GM18951 (cell line): ENCODE measurements around the gene ELFN1.

ENCODE experiments used
- POLR2A ChIP-seq: IDR thresholded peaks from 4 replicates; pipeline ENCODE4 v1.6.1; 2011; ENCODE audit warnings: mild to moderate bottlenecking; ENCODE audit not compliant: insufficient read length, insufficient read depth; ENCODE audit errors: extremely low read depth
- in situ Hi-C: fragments of 300-500 bp; cut with MboI; formaldehyde crosslinking; loops from one replicate; pipeline ENCODE4 v1.12.0; 2022; ENCODE audit warnings: low sequenced_read_pairs, mixed read lengths, inconsistent platforms; ENCODE audit not compliant: unreplicated experiment

Gene ELFN1

GRCh38 chr7:1646391-1646790 lies 23.7 kb upstream of the ELFN1 start:
- in situ Hi-C loops = no loop called here
- TF ChIP-seq POLR2A = no peak

GRCh38 chr7:1646957-1647891 lies 22.9 kb upstream of the ELFN1 start:
- TF ChIP-seq POLR2A = no peak
- in situ Hi-C loops = no loop called here

- no peak for TF ChIP-seq POLR2A
- in situ Hi-C loops = no loop called here
Observed at GRCh38 chr7:1647961-1648672, 22.0 kb upstream of the ELFN1 start.

GRCh38 chr7:1649751-1650326 lies 20.2 kb upstream of the ELFN1 start:
- TF ChIP-seq POLR2A = no peak
- in situ Hi-C loops = no loop called here

GRCh38 chr7:1650363-1651030 lies 19.6 kb upstream of the ELFN1 start:
- in situ Hi-C loops = no loop called here
- no peak for TF ChIP-seq POLR2A

DNA sequence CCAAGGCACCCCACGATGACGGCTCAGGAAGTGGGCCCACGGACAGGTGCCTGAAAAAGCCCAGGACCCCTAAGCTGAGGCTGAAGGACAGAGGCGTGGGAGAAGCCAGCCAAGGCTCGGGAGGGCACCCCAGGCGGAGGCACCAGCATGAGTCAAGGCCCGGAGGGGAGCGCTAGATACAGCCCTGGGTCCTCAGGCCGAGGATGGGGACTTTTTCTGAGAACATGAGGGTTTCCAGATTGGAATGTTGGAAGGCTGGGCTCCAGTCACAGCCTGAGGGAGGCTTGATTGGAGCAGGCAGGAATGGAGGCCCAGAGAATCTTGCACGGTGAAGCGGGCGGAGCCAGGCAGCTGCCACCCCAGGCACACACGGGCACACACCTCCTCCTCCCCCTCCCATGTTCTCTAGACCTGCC lies 19.0 kb upstream of the ELFN1 start:
- in situ Hi-C loops = no loop called here
- TF ChIP-seq POLR2A = no peak

DNA sequence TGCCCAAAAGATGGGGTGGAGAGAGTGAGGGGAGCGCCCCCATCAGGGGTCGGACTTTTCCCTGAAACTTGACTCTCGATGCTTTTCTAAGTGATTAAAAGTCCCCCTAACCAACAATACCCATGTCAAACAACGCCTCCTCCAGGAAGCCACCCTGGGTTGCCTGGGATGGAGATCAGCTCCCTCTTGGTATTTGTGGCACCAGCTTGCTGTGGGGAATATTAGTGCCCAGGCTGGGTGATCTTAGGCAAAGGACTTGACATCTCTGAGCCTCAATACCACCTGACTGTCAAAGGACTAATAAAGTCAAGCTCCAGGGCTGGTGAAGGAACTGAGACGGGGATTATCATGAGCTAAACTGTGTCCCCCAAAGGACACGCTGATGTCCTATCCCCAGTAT lies 18.2 kb upstream of the ELFN1 start:
- no peak for TF ChIP-seq POLR2A
- in situ Hi-C loops = no loop called here

- TF ChIP-seq POLR2A = no peak
- in situ Hi-C loops = no loop called here
Observed at GRCh38 chr7:1653500-1653899, 16.6 kb upstream of the ELFN1 start.

DNA sequence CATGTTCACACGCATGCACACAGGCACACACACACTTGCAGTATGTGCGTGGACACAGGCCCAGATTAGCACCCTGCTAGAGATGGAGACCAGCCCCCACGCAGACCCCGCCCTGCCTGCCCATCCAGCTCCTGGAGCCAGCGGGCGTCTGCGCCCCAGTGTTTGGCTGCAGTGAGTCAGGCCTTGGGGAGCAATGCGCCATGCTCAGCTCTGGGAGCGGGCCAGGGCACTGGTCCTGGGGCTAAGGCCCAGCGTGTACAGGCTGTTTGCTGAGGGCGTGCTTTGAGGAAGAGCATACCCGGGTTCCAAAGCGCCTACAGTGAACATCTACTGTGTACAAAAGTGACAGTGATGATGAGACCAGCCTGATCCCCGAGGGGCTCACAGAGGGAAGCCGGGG lies 16.0 kb upstream of the ELFN1 start:
- in situ Hi-C loops = no loop called here
- no peak for TF ChIP-seq POLR2A

- in situ Hi-C loops = no loop called here
- no peak for TF ChIP-seq POLR2A
Observed at GRCh38 chr7:1654738-1655475, 15.2 kb upstream of the ELFN1 start.

- in situ Hi-C loops = no loop called here
- TF ChIP-seq POLR2A = no peak
Observed at GRCh38 chr7:1659696-1660095, 10.4 kb upstream of the ELFN1 start.

GRCh38 chr7:1661461-1661860 lies 8.6 kb upstream of the ELFN1 start:
- in situ Hi-C loops = no loop called here
- TF ChIP-seq POLR2A = no peak
